ENCODE data around the gene NT5DC3.

The NT5DC3 gene

DNA sequence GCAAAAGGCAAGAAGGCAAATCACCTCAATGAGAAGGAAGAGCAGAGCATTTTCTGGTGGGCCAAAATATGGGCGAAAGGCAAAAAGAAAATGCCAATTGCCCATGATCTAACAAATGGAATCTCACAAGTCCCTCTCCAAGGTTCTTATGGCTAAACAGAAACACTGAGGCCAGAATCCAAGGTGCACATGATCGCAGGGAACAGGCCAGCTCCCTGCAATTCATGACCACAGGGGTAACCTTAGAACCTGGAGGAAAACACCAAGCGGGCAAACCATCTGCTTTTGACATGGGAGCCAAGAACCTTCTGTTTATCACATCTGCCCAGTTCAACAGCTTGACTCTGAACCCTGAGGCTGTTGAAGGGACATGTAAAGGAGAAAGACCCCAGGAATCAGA is 60.0 kb downstream of the NT5DC3 start:
- DNase-seq (ENCODE audit: low read depth): no peak

DNA sequence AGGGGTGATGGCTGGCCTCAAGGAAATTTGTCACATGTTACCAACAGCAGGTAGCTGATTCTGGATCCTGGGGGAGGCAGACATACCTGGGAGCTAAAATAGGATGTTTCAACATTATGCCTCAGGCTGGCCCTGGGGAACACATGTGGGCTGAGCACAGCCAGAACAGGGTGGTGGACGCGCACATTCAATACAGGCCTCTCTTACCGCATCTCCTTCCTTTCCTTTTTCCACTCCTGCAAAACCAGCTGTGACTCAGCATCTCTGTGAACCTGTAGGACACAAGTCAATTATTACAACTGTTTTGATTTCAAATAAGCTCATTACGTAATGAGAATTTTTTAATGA is 61.0 kb downstream of the NT5DC3 start:
- no peak for DNase-seq (ENCODE audit: low read depth)

DNA sequence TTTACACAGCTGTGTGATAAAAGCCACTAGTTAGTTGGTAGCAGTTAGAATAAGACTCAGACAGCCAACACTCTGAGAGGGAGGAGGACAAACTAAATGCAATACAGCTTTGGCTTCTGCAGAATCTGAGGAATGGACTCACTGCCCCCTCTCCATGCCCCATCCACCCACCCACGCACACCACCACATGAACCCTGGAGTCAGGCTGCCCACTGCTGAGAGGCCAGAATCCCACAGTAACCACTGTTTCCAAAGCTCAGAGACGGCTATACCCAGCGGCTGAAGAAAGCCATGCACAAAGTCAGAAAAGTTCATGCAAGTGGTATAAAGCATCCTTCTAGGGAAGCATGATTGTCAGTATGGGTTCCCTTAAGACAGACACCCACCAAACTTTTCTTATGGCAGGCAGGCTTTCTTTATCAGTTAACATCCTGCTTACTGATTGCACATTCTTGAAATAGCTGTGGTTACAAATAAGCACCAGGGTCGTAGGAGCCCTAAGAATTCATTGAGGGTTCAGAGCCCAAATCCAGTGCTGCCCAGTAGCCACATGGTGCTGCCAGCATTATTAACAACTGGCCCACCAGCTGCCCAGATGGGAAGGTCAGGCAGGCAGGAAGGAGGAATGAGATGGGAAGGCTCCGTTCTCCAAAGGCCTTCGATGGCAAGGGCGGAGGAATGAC is 61.5 kb downstream of the NT5DC3 start:
- DNase-seq (ENCODE audit: low read depth): no peak

DNA sequence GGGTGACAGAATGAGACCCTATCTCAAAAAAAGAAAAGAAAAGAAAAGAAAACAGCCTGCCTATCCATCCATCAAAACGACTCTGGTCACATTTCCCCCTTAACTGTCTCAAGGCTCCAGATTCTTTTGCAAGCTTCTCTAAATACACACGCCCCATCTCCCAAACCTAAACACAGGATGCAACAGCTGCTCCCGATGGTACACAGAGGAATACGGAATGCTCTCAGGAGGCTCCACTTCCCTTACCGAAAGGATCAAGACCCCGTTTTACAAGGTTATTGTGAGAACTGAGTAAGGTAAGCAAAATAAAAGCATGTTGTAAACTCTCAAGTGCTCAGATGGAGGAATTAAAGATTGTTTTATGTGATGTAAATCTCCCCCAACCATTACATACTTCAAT is 62.3 kb downstream of the NT5DC3 start:
- DNase-seq (ENCODE audit: low read depth): no peak

DNA sequence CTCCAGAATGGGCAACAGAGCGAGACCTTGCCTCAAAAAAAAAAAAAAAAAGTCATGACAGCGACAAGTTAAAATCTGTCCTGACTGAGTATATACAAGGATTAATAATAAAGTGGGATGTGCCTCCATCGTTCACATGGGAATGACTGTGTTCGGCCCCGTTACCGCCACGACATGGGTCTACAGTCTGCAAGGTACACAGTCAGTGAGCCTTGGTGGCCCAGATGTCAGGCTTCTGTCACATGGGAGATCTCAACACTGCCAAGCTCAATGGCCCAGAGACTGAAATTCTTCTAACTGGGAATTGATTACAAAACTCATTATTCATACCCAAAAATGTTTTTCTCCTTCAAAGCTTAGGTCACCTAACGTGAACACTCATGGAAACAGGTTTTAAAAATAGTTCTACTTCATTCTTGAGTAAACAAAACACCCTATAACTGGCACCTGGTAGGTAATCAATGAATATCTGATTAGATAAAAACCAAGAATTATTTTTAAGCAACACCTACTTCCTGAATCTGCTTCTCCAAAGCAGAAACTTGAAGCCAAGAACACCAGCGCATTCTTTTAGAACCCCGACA is 66.0 kb downstream of the NT5DC3 start:
- DNase-seq (ENCODE audit: low read depth): no peak

DNA sequence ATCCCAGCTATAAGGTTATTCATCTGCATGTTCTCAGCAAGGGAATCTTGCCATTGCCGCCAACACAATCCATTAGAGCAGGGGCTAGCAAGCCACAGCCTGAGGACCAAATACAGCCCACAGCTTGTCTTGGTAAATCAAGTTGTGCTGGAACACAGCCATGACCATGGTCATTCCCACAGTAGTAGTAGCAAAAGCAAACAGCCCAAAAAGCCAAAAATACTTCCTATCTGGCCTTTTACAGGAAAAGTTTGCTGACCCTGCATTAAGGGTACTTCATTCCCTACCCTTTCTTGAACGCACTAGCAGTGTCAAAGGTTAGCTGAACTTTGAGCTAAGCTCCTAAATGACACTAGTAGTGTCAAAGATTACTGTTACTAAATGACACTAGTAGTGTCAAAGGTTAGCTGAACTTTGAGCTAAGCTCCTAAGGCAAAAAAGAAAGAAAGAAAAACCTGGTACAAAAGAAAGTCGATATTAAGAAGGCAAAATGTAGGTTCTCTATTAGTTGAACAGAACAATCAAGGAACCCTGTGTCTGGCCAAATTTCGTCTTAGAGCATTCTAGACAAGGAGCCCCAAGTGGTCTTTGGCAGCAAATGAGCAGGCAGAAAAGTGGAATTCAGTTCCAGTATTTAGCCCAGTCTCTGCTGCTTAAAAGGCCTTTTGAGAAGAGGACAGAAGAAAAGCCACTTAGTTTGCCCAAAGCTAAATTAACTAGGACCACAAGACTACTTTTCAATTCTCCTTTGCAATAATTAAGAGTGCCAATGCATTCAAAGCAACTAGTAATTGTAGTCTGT is 67.7 kb downstream of the NT5DC3 start:
- no peak for DNase-seq (ENCODE audit: low read depth)

DNA sequence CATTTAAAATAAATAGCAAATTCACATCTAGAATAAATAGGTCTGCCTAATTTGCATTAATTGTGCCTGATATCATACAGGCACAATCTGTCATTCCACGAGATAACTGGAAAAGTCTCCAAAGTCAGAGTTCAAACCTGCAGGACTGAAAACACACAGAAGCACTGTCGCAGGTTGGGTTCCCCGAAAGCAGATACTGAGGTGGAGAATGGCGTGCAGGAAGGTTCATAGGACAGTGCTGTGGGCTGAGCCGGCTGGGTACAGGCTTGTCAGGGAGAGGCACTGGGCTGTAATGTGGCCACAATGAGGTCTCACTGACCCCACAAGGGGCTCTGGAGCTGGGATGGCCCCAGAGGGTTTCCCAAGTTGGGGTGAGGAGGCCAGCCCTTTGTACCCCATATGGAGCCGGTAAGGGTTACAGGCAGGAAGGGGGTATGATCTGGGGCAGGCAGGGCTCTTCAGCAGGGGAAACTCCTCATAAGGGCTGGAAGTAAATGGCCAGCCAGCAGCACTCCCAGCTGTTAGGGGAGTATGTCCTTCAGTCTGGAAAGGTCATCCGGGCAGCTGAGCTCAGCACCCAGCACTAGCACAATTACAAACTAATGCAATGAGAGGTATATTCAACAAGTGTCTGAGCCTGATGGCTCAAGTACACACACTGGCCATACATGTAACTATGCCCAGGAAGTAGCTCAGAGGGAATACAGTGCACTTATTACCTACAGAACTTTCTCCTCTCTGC is 68.5 kb downstream of the NT5DC3 start:
- no peak for DNase-seq (ENCODE audit: low read depth)

DNA sequence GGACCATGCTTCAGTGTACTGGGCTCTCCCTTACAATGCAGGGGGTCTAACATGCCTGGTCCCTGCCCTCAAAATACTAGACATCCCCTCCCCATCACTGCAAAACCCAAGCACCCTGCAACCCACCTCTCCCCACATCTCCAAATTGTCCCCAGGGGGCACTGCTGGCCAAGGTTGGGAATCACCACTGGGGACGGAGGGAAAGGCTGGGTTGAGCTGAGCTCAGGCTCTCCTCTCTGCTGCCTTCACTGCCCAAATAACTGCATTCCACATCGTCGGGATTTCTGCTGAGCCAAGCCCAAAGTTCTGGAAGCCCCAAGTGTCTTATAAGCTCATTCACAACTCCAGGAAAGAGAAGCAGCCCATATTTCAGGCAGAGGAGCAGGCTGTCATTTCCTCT is 69.6 kb downstream of the NT5DC3 start:
- DNase-seq (ENCODE audit: low read depth): no peak

DNA sequence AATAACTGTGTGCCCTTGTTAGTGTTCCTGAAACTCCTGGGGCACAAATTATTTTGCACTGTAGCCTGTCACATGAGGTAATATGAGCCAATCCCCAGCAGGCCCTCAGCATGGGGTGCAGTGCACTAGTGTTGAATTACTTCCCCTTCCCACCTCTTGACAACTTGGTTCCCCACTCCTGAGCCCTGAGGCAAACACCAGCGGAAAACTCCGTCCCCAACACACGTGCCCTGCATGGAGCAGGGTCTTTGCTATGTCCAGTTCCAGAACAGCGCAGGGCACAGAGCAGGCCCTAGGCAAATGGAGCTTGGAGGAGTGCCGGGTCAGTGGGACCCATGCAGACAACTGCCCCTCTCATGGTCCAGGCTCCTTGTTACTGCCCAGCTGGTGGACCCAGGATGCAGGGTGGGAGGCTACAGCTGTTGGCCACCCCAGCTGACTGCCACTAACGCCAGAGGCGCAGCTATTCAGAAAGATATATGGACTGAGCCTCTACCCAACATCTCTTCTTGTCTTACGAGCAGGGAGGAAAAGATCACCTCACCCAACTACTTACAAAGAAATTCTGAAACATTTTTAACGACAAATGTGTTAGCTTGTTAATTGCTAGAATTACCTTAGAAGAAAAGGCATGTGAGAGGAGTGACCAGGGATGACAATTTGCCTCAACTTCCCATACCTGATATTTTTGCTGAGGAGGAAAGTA is 71.6 kb downstream of the NT5DC3 start:
- no peak for DNase-seq (ENCODE audit: low read depth)

DNA sequence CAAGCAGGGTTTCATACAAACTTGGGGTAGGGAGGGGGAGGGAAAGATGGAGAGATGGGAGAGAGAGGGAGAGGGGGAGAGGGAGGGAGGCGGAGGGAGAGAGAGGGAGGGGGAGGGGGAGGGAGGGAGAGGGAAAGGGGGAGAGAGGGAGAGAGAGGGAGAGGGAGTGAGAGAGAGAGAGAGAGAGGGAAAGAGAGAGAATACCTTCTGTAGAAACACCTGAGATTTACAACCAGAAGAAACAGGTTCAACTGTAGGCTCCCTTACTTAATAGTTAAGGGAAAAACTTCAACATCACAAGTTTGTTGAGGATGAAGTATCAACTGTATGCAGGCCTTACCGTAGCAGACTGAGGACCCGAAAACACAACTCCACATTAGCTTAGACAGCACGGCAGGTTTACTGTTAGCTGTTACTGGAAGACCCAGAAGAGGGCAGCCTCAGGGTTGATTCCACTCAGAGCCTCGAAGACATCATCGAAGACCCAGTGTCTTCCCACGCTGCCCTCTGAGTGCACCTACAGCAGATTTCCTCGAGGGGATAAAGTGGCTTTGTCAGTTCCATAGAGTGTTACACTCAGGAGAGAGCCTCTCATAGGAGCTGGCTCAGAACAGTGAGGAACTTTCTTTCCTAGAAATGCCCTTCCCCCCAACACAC is 72.4 kb downstream of the NT5DC3 start:
- DNase-seq (ENCODE audit: low read depth): no peak

DNA sequence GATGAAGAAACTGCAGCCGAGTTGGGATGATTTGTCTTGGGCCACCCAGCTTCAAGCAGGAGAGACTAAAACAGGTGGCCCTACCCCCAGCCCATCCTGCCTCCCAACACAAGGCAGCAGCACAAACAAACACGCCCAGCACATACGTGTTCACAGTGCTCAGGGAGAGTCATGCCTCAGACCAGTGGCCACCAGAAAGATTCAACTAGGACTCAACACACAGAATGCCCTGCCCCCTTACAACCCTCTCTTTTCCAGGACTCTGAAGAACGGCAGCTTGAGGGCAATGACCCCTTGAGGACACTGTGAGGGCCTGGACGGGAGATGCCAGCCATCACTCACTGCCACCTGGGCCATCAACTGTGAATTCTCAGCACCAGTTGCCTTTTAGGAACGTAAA is 75.0 kb downstream of the NT5DC3 start:
- DNase-seq (ENCODE audit: low read depth): no peak

DNA sequence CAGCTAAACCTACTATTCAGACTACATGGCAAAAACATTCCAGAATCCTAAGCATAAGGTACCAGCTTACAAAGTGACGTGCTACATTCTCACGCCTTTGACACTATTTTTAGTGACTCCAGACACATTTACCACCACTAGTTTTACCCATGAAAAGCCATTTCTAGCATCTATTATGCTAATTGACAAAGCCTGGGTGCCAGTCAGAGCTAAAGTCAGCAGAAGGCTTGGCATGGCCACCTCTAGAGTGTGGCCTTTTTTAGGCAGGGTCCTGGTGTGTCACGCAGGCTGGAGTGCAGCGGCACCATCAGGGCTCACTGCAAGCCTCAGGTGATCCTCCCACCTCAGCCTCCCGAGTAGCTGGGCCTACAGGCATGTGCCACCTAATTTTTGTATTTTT is 75.7 kb downstream of the NT5DC3 start:
- no peak for DNase-seq (ENCODE audit: low read depth)

DNA sequence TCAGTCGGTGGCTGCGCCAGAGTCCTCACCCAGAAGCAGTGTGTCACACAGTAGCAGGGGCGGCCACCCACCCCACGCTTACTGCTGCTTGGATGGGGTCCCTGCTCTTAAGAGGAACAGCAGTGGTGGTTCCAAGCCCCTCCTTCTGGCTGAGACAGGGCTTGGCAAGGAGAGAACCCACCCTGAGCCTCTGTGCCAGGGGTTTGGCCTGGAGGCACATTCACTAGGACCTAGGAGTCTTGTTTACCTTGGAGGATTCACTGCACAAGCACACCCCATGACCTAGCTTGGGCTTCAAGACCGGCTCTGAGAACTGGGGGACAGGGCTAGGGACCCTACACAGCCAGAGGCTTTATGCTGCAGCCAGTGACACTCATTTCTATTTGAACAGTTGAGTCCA is 78.6 kb downstream of the NT5DC3 start:
- DNase-seq (ENCODE audit: low read depth): no peak

DNA sequence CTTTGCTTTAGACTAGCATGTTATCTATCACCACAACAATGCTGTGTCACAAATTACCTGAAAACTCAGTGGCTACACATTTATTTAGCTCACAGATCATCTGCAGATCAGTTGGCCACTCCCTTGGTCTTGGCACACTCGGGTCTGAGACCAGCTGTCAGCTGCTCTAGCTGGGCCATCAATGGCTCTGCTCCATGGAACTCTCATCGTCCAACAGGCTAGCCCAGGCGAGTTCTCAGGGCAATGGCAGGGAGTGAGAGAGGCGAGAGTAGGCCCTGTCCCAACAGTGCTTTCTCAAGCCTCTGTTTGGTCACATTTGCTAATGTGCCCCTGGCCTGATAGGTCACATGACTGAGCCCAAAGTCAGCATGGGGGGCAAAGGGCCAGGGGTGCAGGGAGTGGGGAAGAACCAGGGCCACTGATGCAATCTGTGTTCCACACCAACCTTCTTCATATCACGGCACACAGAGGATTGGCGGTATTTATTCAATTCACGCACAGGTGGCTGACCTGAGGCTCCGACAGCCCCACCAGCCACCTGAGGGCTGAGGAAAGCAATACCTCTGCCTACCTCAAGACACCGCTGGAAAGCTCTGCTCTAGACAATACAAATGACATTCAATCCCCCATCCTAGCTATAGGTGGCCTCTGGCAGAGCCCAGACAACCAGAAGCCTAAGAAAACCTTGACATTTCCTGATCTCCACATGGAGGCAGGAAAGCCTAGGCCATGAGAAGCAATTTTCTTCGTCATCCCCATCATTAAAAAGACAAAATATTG is 82.5 kb downstream of the NT5DC3 start:
- no peak for DNase-seq (ENCODE audit: low read depth)

DNA sequence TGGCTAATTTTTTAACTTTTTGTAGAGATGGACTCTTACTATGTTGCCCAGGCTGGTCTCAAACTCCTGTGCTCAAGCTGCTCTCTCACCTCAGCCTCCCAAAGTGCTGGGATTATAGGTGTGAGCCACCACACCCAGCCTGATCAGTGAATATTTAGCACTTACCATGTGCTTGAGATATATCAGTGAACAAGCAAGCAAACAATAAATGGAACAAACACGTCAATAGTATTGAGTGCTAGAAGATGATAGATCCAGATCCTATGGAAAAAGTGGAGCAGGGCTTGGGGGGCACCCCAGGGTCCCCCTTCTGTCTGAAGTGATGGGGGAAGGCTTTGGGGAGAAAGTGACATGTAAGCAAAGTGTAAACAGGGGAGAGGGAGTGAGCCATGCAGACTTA is 83.8 kb downstream of the NT5DC3 start:
- DNase-seq (ENCODE audit: low read depth): no peak

DNA sequence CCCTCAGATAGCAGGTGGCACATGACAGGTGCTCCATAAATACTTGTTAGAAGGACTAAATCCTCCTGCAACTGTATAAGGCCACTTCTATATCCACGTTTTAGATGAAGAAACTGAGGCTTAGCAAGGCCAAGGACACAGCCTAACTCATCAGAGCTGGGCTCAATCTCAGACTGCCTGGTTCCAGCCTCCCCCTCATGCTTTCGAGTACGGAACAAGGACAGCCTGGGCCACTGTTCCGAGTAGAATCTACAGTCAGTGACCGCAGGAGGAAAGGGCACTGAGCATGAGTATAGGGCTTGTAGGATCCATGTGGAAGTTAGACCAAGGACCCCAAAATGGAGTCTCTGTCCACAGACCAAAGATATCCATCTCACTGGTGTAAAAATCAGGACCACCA is 84.6 kb downstream of the NT5DC3 start:
- no peak for DNase-seq (ENCODE audit: low read depth)

DNA sequence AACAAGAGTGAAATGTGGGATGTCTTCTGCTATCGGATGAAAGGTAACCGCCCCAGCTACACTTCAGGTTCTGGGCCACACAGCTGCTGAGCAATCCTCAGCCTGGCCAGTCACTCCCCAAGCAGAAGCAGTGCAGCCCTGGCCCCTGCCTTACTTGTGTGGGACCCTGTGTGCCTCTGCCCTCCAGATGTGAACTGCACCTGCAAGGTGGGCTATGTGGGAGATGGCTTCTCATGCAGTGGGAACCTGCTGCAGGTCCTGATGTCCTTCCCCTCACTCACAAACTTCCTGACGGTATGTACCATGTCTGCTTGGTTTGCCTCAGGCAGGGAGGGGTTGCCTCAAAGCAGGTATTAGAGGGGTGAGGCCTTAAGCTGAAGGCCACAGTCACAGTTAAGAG is 85.6 kb downstream of the NT5DC3 start:
- no peak for DNase-seq (ENCODE audit: low read depth)

DNA sequence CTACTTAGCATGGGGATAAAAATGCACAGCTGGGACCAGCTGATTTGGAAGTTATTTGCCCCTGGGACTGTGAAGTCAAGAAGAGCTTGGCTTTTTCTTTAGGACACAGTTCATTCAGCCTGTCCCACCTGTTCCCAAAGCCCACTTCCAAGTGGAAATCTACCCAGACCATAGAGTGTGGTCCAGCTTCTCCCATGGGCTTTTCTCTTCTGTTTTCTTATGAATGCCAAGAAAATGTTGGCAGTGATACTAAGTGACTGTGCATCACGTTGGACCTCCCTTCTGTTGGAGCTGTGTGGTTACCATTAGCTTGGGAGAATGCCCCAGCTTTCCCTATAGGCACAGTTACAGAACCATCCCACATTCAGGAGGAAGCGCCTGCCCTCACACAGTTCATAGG is 89.4 kb downstream of the NT5DC3 start:
- DNase-seq (ENCODE audit: low read depth): no peak

DNA sequence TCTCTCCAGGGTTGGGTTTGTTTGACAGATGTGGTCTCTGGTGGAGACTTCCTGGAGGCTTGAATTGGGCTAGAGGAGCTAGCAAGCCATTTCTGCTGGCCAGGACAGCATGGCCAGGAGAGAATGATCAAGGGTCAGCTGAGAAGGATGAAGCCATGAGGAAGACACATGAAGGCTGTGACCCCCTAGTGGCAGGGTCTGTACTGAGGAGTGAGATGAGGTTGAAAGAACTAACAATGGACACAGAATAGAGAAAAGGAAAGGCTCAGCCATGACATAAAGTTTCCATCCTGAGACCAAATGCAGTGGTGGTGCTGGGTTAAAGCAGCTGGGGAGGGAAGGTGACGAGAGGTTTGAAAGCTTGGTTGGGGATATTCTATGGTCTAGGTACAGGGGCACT is 89.9 kb downstream of the NT5DC3 start:
- no peak for DNase-seq (ENCODE audit: low read depth)

DNA sequence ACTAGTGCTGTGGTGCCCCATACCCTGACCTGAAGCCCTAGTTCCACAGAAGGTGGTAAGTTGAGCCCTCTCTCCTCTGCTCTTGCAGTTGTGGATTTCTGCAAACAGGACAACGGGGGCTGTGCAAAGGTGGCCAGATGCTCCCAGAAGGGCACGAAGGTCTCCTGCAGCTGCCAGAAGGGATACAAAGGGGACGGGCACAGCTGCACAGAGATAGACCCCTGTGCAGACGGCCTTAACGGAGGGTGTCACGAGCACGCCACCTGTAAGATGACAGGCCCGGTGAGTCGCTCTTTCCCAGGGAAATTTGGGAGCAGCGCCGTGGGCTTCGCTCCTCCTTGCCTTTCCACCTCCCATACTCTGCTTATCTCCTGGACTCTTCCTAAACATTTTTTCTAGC is 92.2 kb downstream of the NT5DC3 start:
- DNase-seq (ENCODE audit: low read depth): no peak

DNA sequence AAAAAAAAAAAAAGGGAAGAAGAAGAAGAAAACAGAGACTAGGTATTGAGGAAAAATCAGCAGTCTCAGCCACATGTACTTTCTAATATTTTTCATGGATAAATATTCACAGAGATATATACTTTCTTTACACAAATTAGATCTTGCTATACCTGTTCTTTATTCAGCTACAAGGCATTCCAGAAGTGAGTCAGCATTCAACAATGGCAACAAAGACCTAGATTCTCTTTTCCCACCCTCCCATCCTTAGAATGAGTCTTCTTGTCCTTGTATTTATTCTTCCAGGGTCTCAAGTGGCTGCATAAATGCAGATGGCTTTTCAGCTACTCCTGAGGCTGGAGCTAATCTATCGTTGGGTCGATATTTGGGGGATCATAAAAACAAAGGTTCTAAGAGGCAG is 93.0 kb downstream of the NT5DC3 start:
- DNase-seq (ENCODE audit: low read depth): no peak
